ENCODE data around the gene TNS3. TPM values are rescaled to one million over a fixed set of nuclear protein-coding genes. Genes with fewer than 3 reads are reported as not detected.

Gene TNS3
- total and polyA plus RNA-seq, 9 of the 15 experiments (the other 6 are each of a cell fraction or from before 2014, with no cell fraction given): 0.20 TPM; not detected in 8

DNA sequence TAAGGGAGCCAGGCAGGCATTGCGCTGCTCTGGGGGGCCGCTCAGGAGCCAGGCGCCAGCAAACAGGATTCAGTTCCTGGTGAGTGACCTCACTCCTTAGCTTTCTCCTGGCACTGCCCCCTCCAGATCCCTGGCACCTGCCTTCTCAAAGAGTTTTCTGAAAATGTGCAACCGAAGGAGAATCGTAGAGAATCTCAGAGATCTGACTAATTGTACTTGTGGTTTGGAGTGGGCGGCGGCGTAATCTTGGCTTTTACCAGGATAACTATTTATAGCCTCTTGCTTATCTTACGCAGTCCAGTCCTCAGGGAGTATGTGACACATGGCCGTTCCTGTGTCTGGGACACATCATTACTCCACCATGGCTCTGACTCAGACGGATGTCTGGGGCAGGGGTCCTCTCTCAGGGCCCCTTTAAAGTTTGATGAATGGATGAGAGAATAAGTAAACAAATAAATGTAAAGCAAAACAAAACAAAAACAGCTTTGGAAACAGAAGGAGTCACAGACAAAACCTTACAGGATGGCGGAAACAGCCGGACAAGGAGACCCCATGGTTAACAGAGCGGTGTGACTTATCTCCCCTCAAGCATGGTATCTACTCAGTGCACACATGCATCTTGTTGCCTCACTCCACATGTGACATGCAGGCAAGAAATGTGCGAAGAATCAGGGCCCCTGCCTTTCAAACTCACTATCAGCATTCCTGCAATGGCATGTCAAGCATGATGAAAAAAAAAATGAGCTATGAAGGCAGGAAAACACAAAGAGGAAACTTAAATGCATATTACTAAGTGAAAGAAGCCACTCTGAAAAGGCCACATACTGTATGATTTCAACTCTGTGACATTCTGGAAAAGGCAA, 99.7 kb downstream of the TNS3 start (continued):
- TF ChIP-seq, protein P1, sequence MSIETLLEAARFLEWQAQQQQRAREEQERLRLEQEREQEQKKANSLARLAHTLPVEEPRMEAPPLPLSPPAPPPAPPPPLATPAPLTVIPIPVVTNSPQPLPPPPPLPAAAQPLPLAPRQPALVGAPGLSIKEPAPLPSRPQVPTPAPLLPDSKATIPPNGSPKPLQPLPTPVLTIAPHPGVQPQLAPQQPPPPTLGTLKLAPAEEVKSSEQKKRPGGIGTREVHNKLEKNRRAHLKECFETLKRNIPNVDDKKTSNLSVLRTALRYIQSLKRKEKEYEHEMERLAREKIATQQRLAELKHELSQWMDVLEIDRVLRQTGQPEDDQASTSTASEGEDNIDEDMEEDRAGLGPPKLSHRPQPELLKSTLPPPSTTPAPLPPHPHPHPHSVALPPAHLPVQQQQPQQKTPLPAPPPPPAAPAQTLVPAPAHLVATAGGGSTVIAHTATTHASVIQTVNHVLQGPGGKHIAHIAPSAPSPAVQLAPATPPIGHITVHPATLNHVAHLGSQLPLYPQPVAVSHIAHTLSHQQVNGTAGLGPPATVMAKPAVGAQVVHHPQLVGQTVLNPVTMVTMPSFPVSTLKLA (conservative IDR thresholded peaks at IDR 0.05): peak in 1 of 2 experiments; percentile 32; a peak in 1 of 4 replicates
- TF ChIP-seq DIDO1 (tag; IDR thresholded peaks at IDR 0.05; ENCODE audit: low read depth): 0 out of 2 replicates have a peak, but pooled peaks have one; percentile 38
- TF ChIP-seq, protein P2, sequence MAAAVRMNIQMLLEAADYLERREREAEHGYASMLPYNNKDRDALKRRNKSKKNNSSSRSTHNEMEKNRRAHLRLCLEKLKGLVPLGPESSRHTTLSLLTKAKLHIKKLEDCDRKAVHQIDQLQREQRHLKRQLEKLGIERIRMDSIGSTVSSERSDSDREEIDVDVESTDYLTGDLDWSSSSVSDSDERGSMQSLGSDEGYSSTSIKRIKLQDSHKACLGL (CRISPR knock-in tag; IDR thresholded peaks at IDR 0.05; ENCODE audit: borderline replicate concordance, poor library complexity, severe bottlenecking): no peak
- TF ChIP-seq, protein P3, sequence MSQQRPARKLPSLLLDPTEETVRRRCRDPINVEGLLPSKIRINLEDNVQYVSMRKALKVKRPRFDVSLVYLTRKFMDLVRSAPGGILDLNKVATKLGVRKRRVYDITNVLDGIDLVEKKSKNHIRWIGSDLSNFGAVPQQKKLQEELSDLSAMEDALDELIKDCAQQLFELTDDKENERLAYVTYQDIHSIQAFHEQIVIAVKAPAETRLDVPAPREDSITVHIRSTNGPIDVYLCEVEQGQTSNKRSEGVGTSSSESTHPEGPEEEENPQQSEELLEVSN (IDR thresholded peaks at IDR 0.05; ENCODE audit: borderline replicate concordance in 1 of 2, extremely low read depth in 1 of 2, insufficient read depth in 1 of 2, insufficient read length in 1 of 2, low read depth in 1 of 2, low read length in 1 of 2, poor library complexity in 1 of 2, severe bottlenecking in 1 of 2): peak in 1 of 2 experiments; percentile 49
- peak in 1 of 2 experiments; percentile 29; a peak in 1 of 4 replicates for TF ChIP-seq NRF1 (conservative IDR thresholded peaks at IDR 0.05 in 1 of 2, IDR thresholded peaks at IDR 0.05 in 1 of 2)
- TF ChIP-seq JUND (IDR thresholded peaks at IDR 0.05; ENCODE audit: borderline replicate concordance, low read depth, low read length): peak; percentile 73
- TF ChIP-seq JUND (tag; IDR thresholded peaks at IDR 0.05; ENCODE audit: borderline replicate concordance, low read depth, low read length): peak; percentile 66; the same call in 2 of the 3 replicates
- TF ChIP-seq NCOA6 (IDR thresholded peaks at IDR 0.05): no peak
- TF ChIP-seq, protein P4, sequence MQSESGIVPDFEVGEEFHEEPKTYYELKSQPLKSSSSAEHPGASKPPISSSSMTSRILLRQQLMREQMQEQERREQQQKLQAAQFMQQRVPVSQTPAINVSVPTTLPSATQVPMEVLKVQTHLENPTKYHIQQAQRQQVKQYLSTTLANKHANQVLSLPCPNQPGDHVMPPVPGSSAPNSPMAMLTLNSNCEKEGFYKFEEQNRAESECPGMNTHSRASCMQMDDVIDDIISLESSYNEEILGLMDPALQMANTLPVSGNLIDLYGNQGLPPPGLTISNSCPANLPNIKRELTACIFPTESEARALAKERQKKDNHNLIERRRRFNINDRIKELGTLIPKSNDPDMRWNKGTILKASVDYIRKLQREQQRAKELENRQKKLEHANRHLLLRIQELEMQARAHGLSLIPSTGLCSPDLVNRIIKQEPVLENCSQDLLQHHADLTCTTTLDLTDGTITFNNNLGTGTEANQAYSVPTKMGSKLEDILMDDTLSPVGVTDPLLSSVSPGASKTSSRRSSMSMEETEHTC (IDR thresholded peaks at IDR 0.05): 0 out of 2 replicates have a peak, but pooled peaks have one; percentile 20
- peak; percentile 84 for TF ChIP-seq TAL1 (IDR thresholded peaks at IDR 0.05)
- TF ChIP-seq, protein P5, sequence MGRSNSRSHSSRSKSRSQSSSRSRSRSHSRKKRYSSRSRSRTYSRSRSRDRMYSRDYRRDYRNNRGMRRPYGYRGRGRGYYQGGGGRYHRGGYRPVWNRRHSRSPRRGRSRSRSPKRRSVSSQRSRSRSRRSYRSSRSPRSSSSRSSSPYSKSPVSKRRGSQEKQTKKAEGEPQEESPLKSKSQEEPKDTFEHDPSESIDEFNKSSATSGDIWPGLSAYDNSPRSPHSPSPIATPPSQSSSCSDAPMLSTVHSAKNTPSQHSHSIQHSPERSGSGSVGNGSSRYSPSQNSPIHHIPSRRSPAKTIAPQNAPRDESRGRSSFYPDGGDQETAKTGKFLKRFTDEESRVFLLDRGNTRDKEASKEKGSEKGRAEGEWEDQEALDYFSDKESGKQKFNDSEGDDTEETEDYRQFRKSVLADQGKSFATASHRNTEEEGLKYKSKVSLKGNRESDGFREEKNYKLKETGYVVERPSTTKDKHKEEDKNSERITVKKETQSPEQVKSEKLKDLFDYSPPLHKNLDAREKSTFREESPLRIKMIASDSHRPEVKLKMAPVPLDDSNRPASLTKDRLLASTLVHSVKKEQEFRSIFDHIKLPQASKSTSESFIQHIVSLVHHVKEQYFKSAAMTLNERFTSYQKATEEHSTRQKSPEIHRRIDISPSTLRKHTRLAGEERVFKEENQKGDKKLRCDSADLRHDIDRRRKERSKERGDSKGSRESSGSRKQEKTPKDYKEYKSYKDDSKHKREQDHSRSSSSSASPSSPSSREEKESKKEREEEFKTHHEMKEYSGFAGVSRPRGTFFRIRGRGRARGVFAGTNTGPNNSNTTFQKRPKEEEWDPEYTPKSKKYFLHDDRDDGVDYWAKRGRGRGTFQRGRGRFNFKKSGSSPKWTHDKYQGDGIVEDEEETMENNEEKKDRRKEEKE (IDR thresholded peaks at IDR 0.05; ENCODE audit: borderline replicate concordance in 1 of 2, control insufficient read depth in 1 of 2, low read depth in 2 of 2, low read length in 1 of 2): no peak
- peak; percentile 68 for TF ChIP-seq CXXC5 (CRISPR knock-in tag; IDR thresholded peaks at IDR 0.05)
- TF ChIP-seq, protein P6, sequence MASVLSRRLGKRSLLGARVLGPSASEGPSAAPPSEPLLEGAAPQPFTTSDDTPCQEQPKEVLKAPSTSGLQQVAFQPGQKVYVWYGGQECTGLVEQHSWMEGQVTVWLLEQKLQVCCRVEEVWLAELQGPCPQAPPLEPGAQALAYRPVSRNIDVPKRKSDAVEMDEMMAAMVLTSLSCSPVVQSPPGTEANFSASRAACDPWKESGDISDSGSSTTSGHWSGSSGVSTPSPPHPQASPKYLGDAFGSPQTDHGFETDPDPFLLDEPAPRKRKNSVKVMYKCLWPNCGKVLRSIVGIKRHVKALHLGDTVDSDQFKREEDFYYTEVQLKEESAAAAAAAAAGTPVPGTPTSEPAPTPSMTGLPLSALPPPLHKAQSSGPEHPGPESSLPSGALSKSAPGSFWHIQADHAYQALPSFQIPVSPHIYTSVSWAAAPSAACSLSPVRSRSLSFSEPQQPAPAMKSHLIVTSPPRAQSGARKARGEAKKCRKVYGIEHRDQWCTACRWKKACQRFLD (CRISPR knock-in tag; IDR thresholded peaks at IDR 0.05): peak; percentile 75; the same call in 1 of the 2 replicates
- TF ChIP-seq CBX8 (IDR thresholded peaks at IDR 0.05; ENCODE audit: borderline replicate concordance, extremely low read depth, low read depth, low read length, poor library complexity, severe bottlenecking): no peak
